H9 (cell line): ENCODE data around the gene PTPRN2. TPM values are rescaled to one million over a fixed set of nuclear protein-coding genes. Genes with fewer than 3 reads are reported as not detected.

Source experiments
- DNase-seq: peaks from one replicate; pipeline ENCODE4 v3.0.0-alpha.2; 2017
- H2AFZ ChIP-seq: one replicate; pipeline ENCODE4 v1.6.1; 2013; ENCODE audit warnings: mild to moderate bottlenecking, low read length, control low read depth, moderate library complexity
- H2AK5ac ChIP-seq: 2 replicates; pipeline ENCODE4 v1.6.1; 2013; ENCODE audit warnings: low read length, control low read depth, mixed read lengths; ENCODE audit not compliant: insufficient read length
- H2BK120ac ChIP-seq: one replicate; pipeline ENCODE4 v1.6.1; 2013; ENCODE audit warnings: low read depth, mild to moderate bottlenecking, low read length, control low read depth, inconsistent platforms; ENCODE audit not compliant: poor library complexity, severe bottlenecking
- H2BK12ac ChIP-seq: 2 replicates; pipeline ENCODE4 v1.6.1; 2013; ENCODE audit warnings: low read length, control low read depth, mixed read lengths, low read depth; ENCODE audit not compliant: insufficient read length
- H2BK15ac ChIP-seq: 2 replicates; pipeline ENCODE4 v1.6.1; 2013; ENCODE audit warnings: low read depth, low read length, control low read depth
- H2BK20ac ChIP-seq: one replicate; pipeline ENCODE4 v1.6.1; 2013; ENCODE audit warnings: low read depth, mild to moderate bottlenecking, low read length, control low read depth, inconsistent platforms; ENCODE audit not compliant: poor library complexity, severe bottlenecking
- H2BK5ac ChIP-seq: 2 replicates; pipeline ENCODE4 v1.6.1; 2013; ENCODE audit warnings: low read length, control low read depth, mixed read lengths; ENCODE audit not compliant: insufficient read length
- H3K14ac ChIP-seq: 2 replicates; pipeline ENCODE4 v1.6.1; 2013; ENCODE audit warnings: low read length, control low read depth; ENCODE audit not compliant: insufficient read depth
- H3K18ac ChIP-seq: 2 replicates; pipeline ENCODE4 v1.6.1; 2013; ENCODE audit warnings: low read depth, mild to moderate bottlenecking, mixed read lengths, low read length, control low read depth; ENCODE audit not compliant: insufficient read length
- H3K23ac ChIP-seq: 2 replicates; pipeline ENCODE4 v1.6.1; 2013; ENCODE audit warnings: low read length, control low read depth, mixed read lengths, low read depth; ENCODE audit not compliant: insufficient read length
- H3K23me2 ChIP-seq: 2 replicates; pipeline ENCODE4 v1.6.1; 2013; ENCODE audit warnings: low read depth, mild to moderate bottlenecking, mixed read lengths, low read length, control low read depth; ENCODE audit not compliant: insufficient read length, poor library complexity, severe bottlenecking
- H3K27ac ChIP-seq: 2 replicates; pipeline ENCODE4 v1.5.1; 2013; ENCODE audit warnings: low read length, control low read depth, mixed read lengths, low read depth; ENCODE audit not compliant: insufficient read length
- H3K27me3 ChIP-seq: 2 replicates; pipeline ENCODE4 v1.6.1; 2013; ENCODE audit warnings: low read length, control low read depth, inconsistent platforms; ENCODE audit not compliant: insufficient read depth
- H3K4ac ChIP-seq: 2 replicates; pipeline ENCODE4 v1.6.1; 2013; ENCODE audit warnings: low read depth, mild to moderate bottlenecking, control low read depth, inconsistent platforms, low read length, moderate library complexity
- H3K4me1 ChIP-seq: 2 replicates; pipeline ENCODE4 v1.6.1; 2013; ENCODE audit warnings: low read length, control low read depth, inconsistent platforms; ENCODE audit not compliant: insufficient read depth
- H3K4me2 ChIP-seq: 2 replicates; pipeline ENCODE4 v1.6.1; 2013; ENCODE audit warnings: low read length, control low read depth, mixed read lengths; ENCODE audit not compliant: insufficient read length, insufficient read depth
- H3K56ac ChIP-seq: 2 replicates; pipeline ENCODE4 v1.6.1; 2013; ENCODE audit warnings: low read depth, mild to moderate bottlenecking, mixed read lengths, low read length, control low read depth; ENCODE audit not compliant: insufficient read length
- H3K79me1 ChIP-seq: 2 replicates; pipeline ENCODE4 v1.6.1; 2013; ENCODE audit warnings: low read depth, mild to moderate bottlenecking, moderate library complexity, low read length, control low read depth, inconsistent platforms; ENCODE audit not compliant: insufficient read depth, poor library complexity, severe bottlenecking
- H3K79me2 ChIP-seq: 2 replicates; pipeline ENCODE4 v1.6.1; 2013; ENCODE audit warnings: low read length, control low read depth, inconsistent platforms; ENCODE audit not compliant: insufficient read depth
- H3K9ac ChIP-seq: 2 replicates; pipeline ENCODE4 v1.6.1; 2013; ENCODE audit warnings: low read length, control low read depth, mixed read lengths; ENCODE audit not compliant: insufficient read length; ENCODE audit errors: extremely low read depth
- H3K9me3 ChIP-seq: one replicate; pipeline ENCODE4 v1.6.1; 2013; ENCODE audit warnings: low read depth, low read length, inconsistent platforms; ENCODE audit not compliant: control insufficient read depth
- H3T11ph ChIP-seq: one replicate; pipeline ENCODE4 v1.6.1; 2013; ENCODE audit warnings: mild to moderate bottlenecking, low read length, control low read depth, inconsistent platforms
- H4K20me1 ChIP-seq: one replicate; pipeline ENCODE4 v1.6.1; 2013; ENCODE audit not compliant: control insufficient read depth, insufficient read length, insufficient read depth
- H4K5ac ChIP-seq: 2 replicates; pipeline ENCODE4 v1.6.1; 2013; ENCODE audit warnings: low read depth, mild to moderate bottlenecking, mixed read lengths, low read length, control low read depth; ENCODE audit not compliant: insufficient read length
- H4K8ac ChIP-seq: replicated peaks from 2 replicates; pipeline ENCODE4 v1.6.1; 2013; ENCODE audit warnings: low read length, control low read depth, mixed read lengths, low read depth; ENCODE audit not compliant: insufficient read length
- H4K91ac ChIP-seq: 2 replicates; pipeline ENCODE4 v1.6.1; 2013; ENCODE audit warnings: low read depth, mild to moderate bottlenecking, moderate library complexity, mixed read lengths, low read length, control low read depth; ENCODE audit not compliant: insufficient read length
- H3K27ac Mint-ChIP-seq, 3 experiments: 2 replicates in 2 of 3; 3 replicates in 1 of 3; pipeline ENCODE4 v1.8.0; 2020 to 2021; ENCODE audit warnings: mixed read lengths in 3 of 3, mild to moderate bottlenecking in 1 of 3, moderate library complexity in 1 of 3
- H3K27me3 Mint-ChIP-seq: 2 replicates; pipeline ENCODE4 v1.8.0; 2021; ENCODE audit warnings: low read depth, mild to moderate bottlenecking, moderate library complexity, mixed read lengths
- H3K36me3 Mint-ChIP-seq, 3 experiments: 2 replicates in 2 of 3; 3 replicates in 1 of 3; pipeline ENCODE4 v1.8.0; 2020 to 2021; ENCODE audit warnings: low read depth in 3 of 3, mixed read lengths in 3 of 3; ENCODE audit not compliant: insufficient read depth in 1 of 3
- H3K4me1 Mint-ChIP-seq, 2 experiments: 2 replicates each; pipeline ENCODE4 v1.8.0; 2020; ENCODE audit warnings: mixed read lengths in 2 of 2
- H3K4me3 Mint-ChIP-seq, 2 experiments: 2 replicates in 1 of 2; 3 replicates in 1 of 2; pipeline ENCODE4 v1.8.0; 2020 to 2021; ENCODE audit warnings: mild to moderate bottlenecking in 2 of 2, mixed read lengths in 2 of 2, moderate library complexity in 1 of 2
- H3K9me3 Mint-ChIP-seq, 2 experiments: 2 replicates in 1 of 2; 3 replicates in 1 of 2; pipeline ENCODE4 v1.8.0; 2020; ENCODE audit warnings: mild to moderate bottlenecking in 2 of 2, mixed read lengths in 2 of 2, moderate library complexity in 1 of 2
- CTCF ChIP-seq: fragments of 200-600 bp; sonication (generic); conservative IDR thresholded peaks from 3 replicates; pipeline ENCODE4 v1.8.0; 2021; ENCODE audit warnings: antibody characterized with exemption, mild to moderate bottlenecking
- WGBS: extraction: QIAGEN DNeasy Blood & Tissue Kit; methylation state at CpG from one replicate; pipeline ENCODE4 v1.1.7; 2013; ENCODE audit warnings: missing lambda C conversion rate, low lambda C conversion rate, mixed read lengths; ENCODE audit not compliant: insufficient read length; ENCODE audit errors: extremely low coverage; 5-methylcytosine and 5-hydroxymethylcytosine counted together
- total RNA-seq: library from RNA; stranded (reverse); gene quantifications from 2 replicates; pipeline ENCODE4 v1.2.1, GENCODE V29; 2021

The PTPRN2 gene
- total RNA-seq, 1 experiment from 2014 or later: 5.2 TPM

- Mint-ChIP-seq H3K4me1 (peaks cover 21 to 23% of the 10 kb centered on the region in 2 experiments), H3K4me3 (no peak overlapping the region), H3K27ac (peak overlapping the region; percentile 58 to 64 (median 60); a peak in 3 of 7 replicates), H3K27me3 (no peaks in the 10 kb centered on the region; the same call in none of the 2 replicates), H3K36me3 (peaks cover 8 to 14% (median 8%) of the 10 kb centered on the region in 3 experiments; a peak in 6 of 7 replicates), H3K9me3 (peaks cover 11% of the 10 kb centered on the region in 2 experiments)
- no peaks in the 10 kb centered on the region for H3K79me1 ChIP-seq
- H2AFZ ChIP-seq: no peak overlapping the region
- H4K20me1 ChIP-seq: no peaks in the 10 kb centered on the region
- no peak overlapping the region; the same call in 1 of the 2 replicates for H2BK15ac ChIP-seq
- no peak overlapping the region; the same call in 1 of the 2 replicates for H3K14ac ChIP-seq
- H2BK5ac ChIP-seq: no peak overlapping the region
- H3K4me1 ChIP-seq: no peaks in the 10 kb centered on the region; the same call in 1 of the 2 replicates
- WGBS: no CpG with 5 or more reads among the region's 30 CpGs
- H3K27ac ChIP-seq: no peak overlapping the region
- no peak overlapping the region for H2BK20ac ChIP-seq
- H3K4ac ChIP-seq: no peak overlapping the region
- no peak overlapping the region for H4K8ac ChIP-seq
- H2BK12ac ChIP-seq: no peak overlapping the region
- no peak overlapping the region for H2AK5ac ChIP-seq
- peak; percentile 70 for DNase-seq
- no peak overlapping the region for H3K56ac ChIP-seq
- H4K91ac ChIP-seq: no peak overlapping the region
- H3K9me3 ChIP-seq: no peaks in the 10 kb centered on the region
- H3K27me3 ChIP-seq: no peaks in the 10 kb centered on the region
- no peak overlapping the region for H3K23ac ChIP-seq
- no peak overlapping the region for H3T11ph ChIP-seq
- H3K4me2 ChIP-seq: no peak overlapping the region
- H3K9ac ChIP-seq: no peak overlapping the region
- H2BK120ac ChIP-seq: no peak overlapping the region
- no peak overlapping the region for H3K18ac ChIP-seq
- H4K5ac ChIP-seq: no peak overlapping the region
- peak; percentile 32; the same call in 2 of the 3 replicates for TF ChIP-seq CTCF
- no peaks in the 10 kb centered on the region for H3K79me2 ChIP-seq
- no peaks in the 10 kb centered on the region for H3K23me2 ChIP-seq
Measured at GRCh38 chr7:158445421-158446175, 142.0 kb downstream of the PTPRN2 start.
